ENCODE data around the gene TMEM175. TPM values are rescaled to one million over a fixed set of nuclear protein-coding genes. Genes with fewer than 3 reads are reported as not detected.

TMEM175 gene
- total and polyA plus RNA-seq, 9 of the 15 experiments (the other 6 are each of a cell fraction or from before 2014, with no cell fraction given): 0.13 to 30.9 (median 9.4) TPM

- TF ChIP-seq ATF4 (CRISPR knock-in tag; IDR thresholded peaks at IDR 0.05) (no peak), ZNF354B (CRISPR knock-in tag; IDR thresholded peaks at IDR 0.05) (no peak), THRA (IDR thresholded peaks at IDR 0.05) (no peak), KLF13 (tag; IDR thresholded peaks at IDR 0.05; ENCODE audit: borderline replicate concordance, low read depth) (0 out of 2 replicates have a peak, but pooled peaks have one; percentile 43), NFYB (IDR thresholded peaks at IDR 0.05; ENCODE audit: extremely low read depth, insufficient read length) (no peak), CREB3L1 (IDR thresholded peaks at IDR 0.05; ENCODE audit: borderline replicate concordance, low read depth) (peak; percentile 66; the same call in 1 of the 2 replicates), KAT7 (CRISPR knock-in tag; IDR thresholded peaks at IDR 0.05; ENCODE audit: borderline replicate concordance) (peak; percentile 91), HMG20B (CRISPR knock-in tag; IDR thresholded peaks at IDR 0.05) (no peak), MIER1 (IDR thresholded peaks at IDR 0.05; ENCODE audit: low read depth) (no peak), RBM25 (IDR thresholded peaks at IDR 0.05; ENCODE audit: low read depth, low read length, severe bottlenecking) (no peak), ZNF12 (CRISPR knock-in tag; IDR thresholded peaks at IDR 0.05) (no peak; the same call in 1 of the 2 replicates), ETS2 (tag; IDR thresholded peaks at IDR 0.05; ENCODE audit: borderline replicate concordance, poor library complexity, severe bottlenecking) (no peak), POLR2H (tag; IDR thresholded peaks at IDR 0.05; ENCODE audit: low read depth) (0 out of 2 replicates have a peak, but pooled peaks have one; percentile 54), ZNF644 (tag; IDR thresholded peaks at IDR 0.05; ENCODE audit: low read depth) (no peak), RFX1 (IDR thresholded peaks at IDR 0.05) (no peak), TFAP4 (CRISPR knock-in tag; IDR thresholded peaks at IDR 0.05; ENCODE audit: borderline replicate concordance) (peak; percentile 58; the same call in 1 of the 2 replicates), ZNF146 (CRISPR knock-in tag; IDR thresholded peaks at IDR 0.05; ENCODE audit: unreplicated experiment) (no peak), ZNF311 (CRISPR knock-in tag; IDR thresholded peaks at IDR 0.05) (no peak), PURB (CRISPR knock-in tag; IDR thresholded peaks at IDR 0.05; ENCODE audit: low read depth) (no peak), HDAC8 (tag; IDR thresholded peaks at IDR 0.05) (no peak), CHCHD3 (CRISPR knock-in tag; IDR thresholded peaks at IDR 0.05) (no peak), ZNF780A (CRISPR knock-in tag; IDR thresholded peaks at IDR 0.05) (no peak), TGIF2 (CRISPR knock-in tag; IDR thresholded peaks at IDR 0.05) (peak; percentile 76; the same call in 1 of the 2 replicates), IRF2 (CRISPR knock-in tag; IDR thresholded peaks at IDR 0.05) (no peak)
These were observed 54.8 kb downstream of the TMEM175 start, which contains the start of gene IDUA (continued) for GRCh38 chr4:986879-987623.

Measured in K562 (cell line).